GM19328 (cell line): ENCODE measurements around the gene TPCN2.

Source experiments
- ATAC-seq: cut with Tn5 transposase; IDR thresholded peaks from one replicate; pipeline ENCODE4 v1.9.1; 2021; ENCODE audit warnings: mild to moderate bottlenecking, moderate library complexity; ENCODE audit not compliant: unreplicated experiment

The TPCN2 gene

GRCh38 chr11:69159150-69159852 lies 110.6 kb downstream of the TPCN2 start:
- no peak for ATAC-seq

DNA sequence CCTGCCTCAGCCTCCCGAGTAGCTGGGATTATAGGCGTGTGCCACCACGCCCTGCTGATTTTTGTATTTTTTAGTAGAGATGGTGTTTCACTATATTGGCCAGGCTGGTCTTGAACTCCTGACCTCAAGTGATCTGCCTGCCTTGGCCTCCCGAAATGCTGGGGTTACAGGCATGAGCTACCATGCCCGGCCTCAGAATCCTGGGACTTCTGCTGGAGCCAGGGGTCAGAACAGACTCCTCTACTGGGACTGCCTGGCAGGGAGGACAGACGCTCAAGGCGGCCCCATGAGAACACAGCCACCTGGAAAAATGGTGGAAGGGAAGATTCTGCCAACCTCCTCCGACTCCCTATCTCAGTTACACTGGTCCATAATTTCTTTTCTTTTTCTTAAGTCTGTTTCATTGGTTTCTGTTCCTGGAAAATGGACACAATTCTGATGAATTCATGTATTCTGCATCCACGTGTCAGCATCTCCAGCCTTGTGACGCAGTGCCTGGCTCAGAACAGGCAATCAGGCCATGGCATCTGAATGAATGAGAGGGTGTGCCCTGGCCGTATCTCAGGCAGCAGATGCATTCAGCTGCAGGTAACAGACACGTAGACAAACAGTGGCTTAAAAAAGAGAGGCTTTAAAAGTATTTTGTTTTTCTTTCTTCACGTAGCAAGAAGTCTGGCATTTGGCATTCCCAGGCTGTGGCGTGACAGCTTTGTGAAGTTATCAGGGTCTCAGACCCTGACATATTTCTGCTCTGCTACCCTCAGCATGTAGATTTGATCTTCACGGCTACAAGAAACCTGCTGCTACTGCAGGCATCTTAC lies 111.8 kb downstream of the TPCN2 start:
- ATAC-seq = no peak

GRCh38 chr11:69161117-69161407 lies 112.3 kb downstream of the TPCN2 start:
- no peak for ATAC-seq

DNA sequence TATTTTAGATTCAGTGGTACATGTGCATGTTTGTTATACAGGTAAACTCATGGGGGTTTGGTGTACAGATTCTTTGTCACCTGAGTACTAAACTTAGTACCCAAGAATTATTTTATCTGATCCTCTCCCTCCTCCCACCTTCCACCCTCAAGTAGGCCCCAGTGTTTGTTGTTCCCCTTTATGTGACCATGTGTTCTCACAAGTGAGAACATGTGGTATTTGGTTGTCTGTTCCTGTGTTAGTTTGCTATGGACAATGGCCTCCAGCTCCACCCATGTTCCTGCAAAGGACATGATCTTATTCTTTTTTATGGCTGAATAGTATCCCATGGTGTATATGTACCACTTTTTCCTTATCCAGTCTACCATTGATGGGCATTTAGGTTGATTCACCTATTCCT lies 113.8 kb downstream of the TPCN2 start:
- no peak for ATAC-seq

DNA sequence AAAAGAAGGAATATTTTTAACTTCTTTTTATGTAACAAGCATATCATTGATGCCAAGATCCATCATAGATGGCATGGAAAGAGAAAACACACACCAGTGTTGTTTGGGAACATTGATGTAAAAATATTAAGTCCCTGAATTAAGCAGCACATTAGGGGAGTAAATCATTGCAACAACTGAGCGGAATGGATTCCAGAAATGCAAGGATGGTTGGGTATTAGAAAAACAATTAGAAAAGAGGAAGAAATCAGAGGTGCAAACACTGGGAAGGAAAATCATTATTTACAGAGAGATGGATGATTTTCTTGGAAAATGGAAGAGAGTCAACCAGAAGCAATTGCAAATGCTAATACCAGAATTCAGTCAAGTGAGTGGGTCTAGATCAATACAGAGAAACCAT lies 115.1 kb downstream of the TPCN2 start:
- ATAC-seq = no peak

GRCh38 chr11:69164824-69165223 lies 116.1 kb downstream of the TPCN2 start:
- no peak for ATAC-seq

GRCh38 chr11:69165775-69166174 lies 117.0 kb downstream of the TPCN2 start:
- no peak for ATAC-seq

DNA sequence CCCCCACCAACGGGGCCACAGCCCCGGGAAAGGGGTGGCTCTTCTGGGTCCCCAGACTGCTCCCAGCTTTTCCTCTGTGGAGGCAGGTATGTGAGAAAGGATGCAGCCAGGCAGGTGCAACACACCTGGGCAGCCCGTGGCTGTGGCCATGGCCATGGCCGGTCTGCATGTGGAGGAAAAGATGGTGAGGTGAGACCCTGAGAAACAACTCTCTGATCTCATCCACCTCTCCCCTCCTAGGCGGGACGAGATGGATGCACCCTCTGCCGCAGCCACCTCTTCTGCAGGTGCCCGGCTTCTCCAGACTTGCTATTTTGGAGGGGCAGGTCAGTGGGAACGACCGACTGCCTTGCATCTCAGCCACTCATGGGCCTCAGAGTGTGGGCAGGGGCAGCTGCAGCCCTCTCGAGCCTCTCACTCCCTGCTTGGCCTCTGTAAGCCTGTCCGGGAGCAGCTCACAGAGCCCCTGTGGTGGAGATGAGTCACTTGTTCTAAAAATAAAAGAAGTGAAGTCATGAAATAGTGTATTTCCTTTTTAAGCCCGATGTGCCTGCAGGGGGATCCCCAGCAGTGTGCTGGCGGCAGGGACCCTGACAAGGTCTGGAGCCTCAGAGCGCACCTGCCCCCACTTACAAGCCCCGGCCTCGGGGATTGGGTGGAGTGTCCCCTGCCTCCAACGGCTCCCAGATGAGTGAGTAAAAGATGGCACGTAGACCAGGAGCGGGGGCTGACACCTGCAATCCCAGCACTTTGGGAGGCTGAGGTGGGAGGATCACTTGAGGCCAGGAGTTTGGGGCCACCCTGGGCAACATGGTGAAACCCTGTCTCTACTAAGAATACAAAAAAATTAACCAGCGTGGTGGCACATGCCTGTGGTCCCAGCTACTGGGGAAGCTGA lies 117.7 kb downstream of the TPCN2 start:
- ATAC-seq = peak; percentile 93

DNA sequence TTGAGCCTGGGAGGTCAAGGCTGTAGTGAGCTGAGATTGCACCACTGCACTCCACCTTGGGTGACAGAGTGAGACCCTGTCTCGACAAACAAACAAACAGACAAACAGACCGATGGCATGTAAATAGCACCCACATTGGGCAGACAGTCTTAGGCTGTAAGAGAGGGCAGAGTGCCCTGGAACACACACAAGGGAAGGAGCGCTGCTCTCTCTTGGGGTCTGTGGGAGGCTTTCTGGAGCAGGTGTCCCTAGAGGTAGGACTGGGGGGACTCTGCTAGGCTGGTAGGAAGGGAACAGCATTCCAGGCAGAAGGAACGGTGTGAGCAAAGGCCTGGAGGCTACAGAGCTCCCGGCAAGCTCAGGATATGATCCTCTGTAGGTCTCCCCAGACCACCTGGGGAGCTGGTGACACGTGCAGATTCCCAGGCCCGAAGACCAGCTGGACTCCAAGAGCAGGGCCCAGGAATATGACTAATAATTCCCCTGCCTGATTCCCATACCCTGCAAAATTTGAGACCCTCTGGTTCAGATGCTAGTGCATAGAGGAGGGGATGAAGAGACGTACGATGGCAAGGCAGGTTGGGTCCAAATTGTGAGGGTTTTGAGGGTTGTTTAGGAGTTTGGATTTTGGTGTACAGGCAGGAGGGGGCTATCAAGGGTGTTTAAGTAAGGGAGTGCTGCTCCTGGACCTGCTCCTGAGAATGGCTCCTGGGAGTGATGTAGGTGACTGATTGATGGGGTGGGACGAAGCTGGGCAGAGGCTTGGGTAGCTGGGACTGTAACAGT lies 118.6 kb downstream of the TPCN2 start:
- no peak for ATAC-seq

DNA sequence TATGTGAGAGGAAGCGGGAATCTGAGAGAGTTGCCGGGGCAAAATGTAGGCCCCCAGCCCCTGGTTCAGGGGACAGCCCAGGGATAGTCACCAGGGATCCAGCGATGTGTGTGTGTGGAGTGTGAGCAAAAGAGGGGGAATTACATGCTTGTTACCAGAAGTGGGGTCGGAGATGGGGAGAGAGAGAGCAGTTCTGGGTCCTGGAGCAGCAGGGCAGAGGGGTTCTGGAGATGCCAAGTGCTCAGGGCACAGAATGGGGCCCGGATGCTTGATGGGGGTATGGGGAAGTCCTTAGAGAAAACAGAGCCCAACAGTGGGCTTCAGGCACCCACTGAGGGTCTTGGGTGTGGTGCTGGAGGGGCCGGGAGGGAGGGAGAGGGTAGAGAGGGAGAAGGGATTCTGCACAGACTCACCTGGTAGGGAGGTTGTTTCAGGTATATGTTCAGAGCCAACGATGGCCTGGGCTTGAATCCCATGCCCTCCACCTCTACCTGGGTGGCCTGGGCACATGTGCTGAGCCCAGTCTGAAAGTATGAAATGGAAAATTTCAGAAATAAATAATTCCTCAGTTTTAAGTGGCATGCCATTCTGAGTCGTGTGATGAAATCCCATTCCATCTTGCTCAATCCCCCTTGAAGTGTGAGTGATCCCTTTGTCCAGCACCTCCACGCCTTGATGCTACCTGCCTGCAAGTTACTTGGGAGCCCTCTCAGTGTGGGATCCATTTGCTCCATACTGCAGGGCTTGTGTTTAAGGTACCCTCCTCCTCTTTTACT lies 119.4 kb downstream of the TPCN2 start:
- no peak for ATAC-seq

GRCh38 chr11:69169479-69169878 lies 120.7 kb downstream of the TPCN2 start:
- no peak for ATAC-seq

GRCh38 chr11:69170704-69171103 lies 122.0 kb downstream of the TPCN2 start:
- no peak for ATAC-seq

DNA sequence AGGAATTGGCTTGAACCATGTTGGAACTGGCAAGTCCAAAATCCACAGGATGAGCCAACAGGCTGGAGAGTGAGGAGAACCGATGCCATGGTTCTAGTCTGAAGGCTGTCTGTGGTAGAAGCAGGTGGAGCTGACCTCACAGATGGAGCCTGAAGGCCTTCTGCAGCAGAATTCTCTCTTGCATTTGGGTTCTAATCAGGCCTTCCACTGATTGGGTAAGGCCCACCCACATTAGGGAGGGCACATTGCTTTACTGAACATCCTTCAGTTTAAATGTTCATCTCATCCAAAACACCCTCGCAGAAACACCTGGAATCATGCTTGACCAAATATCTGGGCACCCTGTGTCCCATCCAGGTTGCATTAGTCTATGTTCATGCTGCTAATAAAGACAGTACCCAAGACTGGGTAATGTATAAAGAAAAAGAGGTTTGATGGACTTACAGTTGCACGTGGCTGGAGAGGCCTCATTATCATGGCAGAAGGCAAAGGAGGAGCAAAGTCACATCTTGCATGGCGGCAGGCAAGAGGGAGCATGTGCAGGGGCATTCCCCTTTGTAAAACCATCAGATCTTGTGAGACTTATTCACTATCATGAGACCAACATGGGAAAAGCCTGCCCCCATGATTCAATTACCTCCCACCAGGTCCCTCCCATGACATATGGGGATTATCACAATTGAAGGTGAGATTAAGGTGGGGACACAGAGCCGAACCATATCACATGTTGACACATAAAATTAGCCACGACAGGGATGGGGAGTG lies 122.9 kb downstream of the TPCN2 start:
- no peak for ATAC-seq

DNA sequence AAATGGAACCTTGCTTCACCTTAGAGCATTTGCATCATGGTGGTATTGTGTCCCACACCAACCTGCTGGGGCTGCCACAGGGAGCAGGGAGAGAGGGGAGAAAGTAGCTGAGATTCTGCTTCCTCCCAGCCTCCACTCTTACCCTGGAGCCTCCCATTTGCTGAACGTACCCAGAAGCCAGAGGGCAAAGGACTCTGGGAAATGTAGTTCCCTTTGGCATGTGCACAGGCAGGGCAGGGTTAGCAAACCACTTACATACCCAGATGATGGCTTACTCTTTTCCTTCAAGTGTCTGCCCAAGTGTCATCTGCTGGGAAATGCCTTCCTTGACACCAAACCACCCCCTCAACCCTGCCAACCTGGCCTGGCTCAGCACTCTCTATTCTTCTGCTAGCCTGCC lies 123.9 kb downstream of the TPCN2 start:
- no peak for ATAC-seq

DNA sequence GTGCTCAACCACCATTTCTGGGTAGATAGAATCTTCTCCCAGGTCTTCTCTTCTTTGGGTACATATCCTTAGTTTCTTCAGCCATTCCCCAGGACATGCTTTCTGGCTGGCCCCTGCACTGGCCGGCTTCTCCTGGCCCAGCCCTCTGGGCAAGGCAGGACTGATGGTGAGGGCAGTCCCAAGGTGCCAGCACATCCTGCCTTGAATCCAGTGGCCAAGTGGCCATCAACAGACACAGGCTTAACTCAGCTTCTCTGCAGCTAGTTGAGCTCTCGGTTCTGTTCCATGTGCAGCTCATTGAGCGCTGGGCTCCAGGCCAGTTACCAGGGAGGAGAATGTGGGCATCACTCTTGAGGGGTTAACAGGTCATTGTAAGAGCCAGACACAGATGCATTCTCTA lies 124.6 kb downstream of the TPCN2 start:
- no peak for ATAC-seq

- ATAC-seq = no peak
Observed at GRCh38 chr11:69173925-69174581, 125.3 kb downstream of the TPCN2 start.

DNA sequence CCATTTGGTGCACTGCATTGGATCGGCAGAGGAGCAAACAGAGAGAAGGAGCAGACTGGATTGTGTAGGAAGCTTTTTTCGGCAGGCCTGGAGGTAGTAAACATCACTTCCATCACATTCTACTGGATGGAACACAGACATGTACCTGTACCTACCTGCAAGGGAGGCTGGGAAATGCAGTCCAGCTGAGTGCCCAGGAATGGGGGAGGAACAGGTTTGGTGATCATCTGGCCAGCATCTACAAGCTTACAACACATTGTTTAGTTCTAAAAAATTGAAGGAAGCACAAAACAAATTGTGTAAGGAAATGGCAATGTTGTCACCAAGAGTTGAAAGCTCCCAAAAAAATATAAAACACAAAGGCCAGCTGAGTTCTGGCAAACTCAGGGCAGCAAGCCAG lies 126.1 kb downstream of the TPCN2 start:
- no peak for ATAC-seq

GRCh38 chr11:69178819-69179482 lies 130.2 kb downstream of the TPCN2 start:
- ATAC-seq = no peak
